Neuronal stem cell (in vitro differentiated cells): ENCODE data around the gene TMEM126B.

Source experiments
- DNase-seq: peaks from one replicate; pipeline ENCODE4 v3.0.0-alpha.2; 2013; ENCODE audit warnings: low spot score
- H2AFZ ChIP-seq: one replicate; pipeline ENCODE4 v1.6.1; 2013; ENCODE audit warnings: mild to moderate bottlenecking, low read length, inconsistent platforms
- H2AK5ac ChIP-seq: 2 replicates; pipeline ENCODE4 v1.6.1; 2013; ENCODE audit warnings: low read depth, mild to moderate bottlenecking, inconsistent platforms, low read length, moderate library complexity, mixed read lengths
- H2BK120ac ChIP-seq: 2 replicates; pipeline ENCODE4 v1.6.1; 2013; ENCODE audit warnings: low read depth, mild to moderate bottlenecking, inconsistent platforms, low read length, moderate library complexity, mixed read lengths
- H2BK12ac ChIP-seq: one replicate; pipeline ENCODE4 v1.6.1; 2013; ENCODE audit warnings: low read length, inconsistent platforms
- H2BK15ac ChIP-seq: 2 replicates; pipeline ENCODE4 v1.6.1; 2013; ENCODE audit warnings: mild to moderate bottlenecking, low read length, inconsistent platforms, mixed read lengths
- H2BK5ac ChIP-seq: one replicate; pipeline ENCODE4 v1.6.1; 2013; ENCODE audit warnings: inconsistent platforms, mild to moderate bottlenecking, low read length, moderate library complexity
- H3K14ac ChIP-seq: one replicate; pipeline ENCODE4 v1.6.1; 2013; ENCODE audit warnings: low read length, inconsistent platforms
- H3K18ac ChIP-seq: 2 replicates; pipeline ENCODE4 v1.6.1; 2013; ENCODE audit warnings: low read length, inconsistent platforms
- H3K23ac ChIP-seq: 2 replicates; pipeline ENCODE4 v1.6.1; 2013; ENCODE audit warnings: low read depth, mild to moderate bottlenecking, mixed read lengths, low read length, inconsistent platforms; ENCODE audit not compliant: poor library complexity
- H3K27ac ChIP-seq: replicated peaks from 3 replicates; pipeline ENCODE4 v1.5.1; 2013; ENCODE audit warnings: low read length, inconsistent platforms
- H3K27me3 ChIP-seq, 3 experiments: 2 replicates each; pipeline ENCODE4 v1.6.1; 2013; ENCODE audit warnings: low read length in 3 of 3, mild to moderate bottlenecking in 2 of 3, inconsistent platforms in 1 of 3, low read depth in 1 of 3, mixed read lengths in 1 of 3, moderate library complexity in 1 of 3; ENCODE audit not compliant: control insufficient read depth in 3 of 3, insufficient read depth in 3 of 3
- H3K36me3 ChIP-seq, 2 donors: replicated peaks in 1 of 2; 2 replicates each; pipeline ENCODE4 v1.6.1; 2013; ENCODE audit warnings: low read length in 2 of 2; ENCODE audit not compliant: control insufficient read depth in 2 of 2, insufficient read depth in 2 of 2
- H3K4ac ChIP-seq: 2 replicates; pipeline ENCODE4 v1.6.1; 2013; ENCODE audit warnings: inconsistent platforms, mild to moderate bottlenecking, low read length, moderate library complexity
- H3K4me1 ChIP-seq, 2 donors: 1 replicate in 1 of 2; 2 replicates in 1 of 2; pipeline ENCODE4 v1.6.1; 2013; ENCODE audit warnings: low read length in 2 of 2, low read depth in 1 of 2; ENCODE audit not compliant: control insufficient read depth in 2 of 2, insufficient read depth in 1 of 2
- H3K4me2 ChIP-seq: one replicate; pipeline ENCODE4 v1.6.1; 2013; ENCODE audit warnings: mild to moderate bottlenecking, low read length, inconsistent platforms; ENCODE audit not compliant: insufficient read depth, poor library complexity, severe bottlenecking
- H3K4me3 ChIP-seq, 2 donors: 2 replicates each; pipeline ENCODE4 v1.5.1; 2013; ENCODE audit warnings: low read length in 2 of 2, mild to moderate bottlenecking in 2 of 2, inconsistent platforms in 1 of 2, moderate library complexity in 1 of 2
- H3K79me1 ChIP-seq: one replicate; pipeline ENCODE4 v1.6.1; 2013; ENCODE audit warnings: low read depth, mild to moderate bottlenecking, inconsistent platforms, low read length, moderate library complexity
- H3K9ac ChIP-seq: one replicate; pipeline ENCODE4 v1.6.1; 2013; ENCODE audit warnings: mild to moderate bottlenecking, low read depth, low read length, inconsistent platforms; ENCODE audit not compliant: poor library complexity
- H3K9me3 ChIP-seq, 2 donors: replicated peaks in 1 of 2; 2 replicates each; pipeline versions ENCODE3 to v1.6.1; 2013; ENCODE audit warnings: low read length in 2 of 2, mild to moderate bottlenecking in 2 of 2, inconsistent platforms in 1 of 2, low read depth in 1 of 2, mixed read lengths in 1 of 2, moderate library complexity in 1 of 2; ENCODE audit not compliant: control insufficient read depth in 2 of 2, insufficient read depth in 1 of 2
- H4K8ac ChIP-seq: one replicate; pipeline ENCODE4 v1.6.1; 2013; ENCODE audit warnings: low read depth, mild to moderate bottlenecking, inconsistent platforms, low read length, moderate library complexity
- H4K91ac ChIP-seq: one replicate; pipeline ENCODE4 v1.6.1; 2013; ENCODE audit warnings: low read length, low read depth, mild to moderate bottlenecking, inconsistent platforms; ENCODE audit not compliant: poor library complexity
- WGBS, 2 donors: extraction: QIAGEN DNeasy Blood & Tissue Kit; methylation state at CpG; one replicate each; pipeline ENCODE4 v1.1.7; 2013; ENCODE audit warnings: missing lambda C conversion rate in 2 of 2, mixed read lengths in 1 of 2; ENCODE audit not compliant: insufficient read length in 2 of 2, insufficient replicate concordance in 1 of 2; ENCODE audit errors: extremely low coverage in 2 of 2; 5-methylcytosine and 5-hydroxymethylcytosine counted together

The TMEM126B gene

DNA sequence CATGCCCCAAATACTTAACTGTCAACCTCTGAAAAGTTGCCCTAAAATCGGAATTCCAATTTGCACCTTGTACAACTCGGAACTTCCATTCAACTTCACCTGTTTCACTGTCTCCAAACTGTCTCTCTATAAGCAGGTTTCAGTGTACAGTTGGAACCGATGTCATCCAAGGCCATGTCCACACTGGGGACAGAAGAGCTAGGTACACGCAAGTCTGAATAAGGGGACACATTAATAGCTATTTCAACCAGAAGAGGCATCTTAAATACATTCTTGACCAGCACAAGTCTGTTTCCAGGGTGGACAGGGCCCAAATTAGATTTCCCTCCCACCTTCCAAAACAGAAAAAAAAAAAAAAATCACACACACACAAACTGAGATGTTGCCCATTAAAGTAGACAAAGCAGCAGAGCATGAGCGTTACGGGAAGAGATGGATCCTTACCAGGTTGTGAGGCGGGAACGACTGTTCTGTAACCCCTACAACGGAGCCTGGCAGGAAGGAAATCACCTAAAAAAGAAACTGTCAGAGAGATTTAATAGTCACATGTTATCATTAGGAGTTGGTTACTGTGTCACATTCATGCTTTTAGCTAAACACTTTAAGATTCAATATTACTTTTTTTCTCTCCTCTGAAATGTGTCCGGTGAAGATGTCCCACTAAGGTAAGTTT is 34.8 kb downstream of the TMEM126B start:
- H3K9me3 ChIP-seq = no peaks in the 10 kb centered on the region
- no peaks in the 10 kb centered on the region for H3K79me1 ChIP-seq
- H3K23ac ChIP-seq = no peak overlapping the region
- peak overlapping the region; percentile 53 for H3K4me2 ChIP-seq
- WGBS, 2 donors = no CpG with 5 or more reads among the region's 10 CpGs
- H3K4ac ChIP-seq = no peak overlapping the region
- H3K18ac ChIP-seq = no peak overlapping the region
- H2BK15ac ChIP-seq = no peak overlapping the region
- H3K4me3 ChIP-seq = peak overlapping the region; percentile 84 to 97
- no peak overlapping the region for H2AFZ ChIP-seq
- H3K9ac ChIP-seq = no peak overlapping the region
- H4K91ac ChIP-seq = no peak overlapping the region
- H3K4me1 ChIP-seq = peaks cover 0 to 10% of the 10 kb centered on the region in 2 donors
- H2BK120ac ChIP-seq = no peak overlapping the region
- no peak overlapping the region for H2BK12ac ChIP-seq
- H3K36me3 ChIP-seq = peaks cover 3 to 55% of the 10 kb centered on the region in 2 donors
- no peak overlapping the region for H4K8ac ChIP-seq
- no peak overlapping the region for H3K14ac ChIP-seq
- no peaks in the 10 kb centered on the region for H3K27me3 ChIP-seq
- H2AK5ac ChIP-seq = no peak overlapping the region
- H3K27ac ChIP-seq = no peak overlapping the region
- H2BK5ac ChIP-seq = no peak overlapping the region
- DNase-seq = no peak

- Histone ChIP-seq H3K79me1 (no peaks in the 10 kb centered on the region), H3K23ac (peak overlapping the region; percentile 97), H3K9ac (peak overlapping the region; percentile 98), H3K4me3 (peak overlapping the region; percentile 84 to 97), H3K9me3 (no peaks in the 10 kb centered on the region), H3K4ac (no peak overlapping the region), H3K4me1 (peaks cover 0 to 10% of the 10 kb centered on the region in 2 donors), H3K18ac (peak overlapping the region; percentile 98), H2AFZ (peak overlapping the region; percentile 87), H2BK15ac (peak overlapping the region; percentile 64), H3K27ac (peak overlapping the region; percentile 92), H3K14ac (peak overlapping the region; percentile 96), H2BK120ac (no peak overlapping the region), H2BK12ac (peak overlapping the region; percentile 22), H4K8ac (no peak overlapping the region), H3K27me3 (no peaks in the 10 kb centered on the region), H4K91ac (no peak overlapping the region), H2BK5ac (peak overlapping the region; percentile 96), H2AK5ac (peak overlapping the region; percentile 91), H3K36me3 (peaks cover 3 to 48% of the 10 kb centered on the region in 2 donors), H3K4me2 (peak overlapping the region; percentile 53)
- no CpG with 5 or more reads among the region's 73 CpGs for WGBS, 2 donors
- peak; percentile 69 for DNase-seq
Observed at GRCh38 chr11:85663753-85664614, 35.6 kb downstream of the TMEM126B start.

DNA sequence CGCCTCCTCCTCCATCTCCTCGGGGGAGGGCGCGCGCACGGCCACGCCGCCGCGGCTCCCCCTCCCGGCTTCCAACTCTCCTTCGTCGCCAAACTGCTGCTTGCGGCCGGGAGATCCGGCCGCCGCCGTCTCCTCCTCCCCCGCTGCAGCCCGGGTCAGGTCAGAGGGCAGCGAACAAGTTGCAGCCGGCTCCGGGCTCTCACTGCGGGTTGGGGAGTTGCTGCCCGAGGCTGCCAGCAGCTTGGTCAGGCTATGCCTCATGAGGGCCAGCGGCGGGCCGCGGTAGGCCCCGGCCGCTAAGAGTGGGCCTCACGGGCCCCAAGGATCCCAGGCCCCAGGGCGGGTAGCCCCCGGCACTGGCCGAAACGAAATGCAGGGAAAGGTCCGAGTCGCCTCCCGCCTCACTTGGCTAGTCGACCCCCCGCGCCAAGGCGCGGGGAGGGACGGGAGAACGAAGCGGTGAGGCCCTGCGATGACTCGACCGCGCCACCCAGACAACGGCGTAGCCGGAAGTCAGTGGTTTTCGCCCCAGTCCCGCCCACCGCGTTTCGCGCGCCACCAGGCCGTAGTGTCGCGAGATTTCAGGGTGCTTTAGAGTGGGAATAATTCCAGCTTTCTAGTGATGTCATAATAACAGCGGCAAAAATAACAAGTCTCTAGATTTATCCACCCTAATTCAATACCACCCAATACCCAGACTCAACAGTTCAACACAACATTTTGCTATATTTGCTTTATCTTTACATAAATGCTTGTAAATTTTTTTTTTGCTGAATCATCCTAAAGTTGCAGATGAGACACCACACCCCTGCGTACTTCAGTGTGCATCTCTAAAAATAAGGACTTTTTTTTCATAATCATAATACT is 36.5 kb downstream of the TMEM126B start, which contains the start of gene CREBZF:
Gene CREBZF (minus strand): TSS at position 515 of the 867 bp plus-strand sequence. CDS start 254 bp downstream, at position 261.
- Histone ChIP-seq H3K79me1 (no peaks in the 10 kb centered on the region), H3K23ac (peak within 1 kb of the TSS; percentile 97), H3K9me3 (no peaks in the 10 kb centered on the region), H2AK5ac (peak within 1 kb of the TSS; percentile 91), H3K9ac (peak within 1 kb of the TSS; percentile 98), H2BK5ac (peak within 1 kb of the TSS; percentile 96), H4K91ac (no peak within 1 kb of the TSS), H3K4me2 (peak within 1 kb of the TSS; percentile 53), H3K4ac (no peak within 1 kb of the TSS), H3K18ac (peak within 1 kb of the TSS; percentile 98), H2AFZ (peak within 1 kb of the TSS; percentile 87), H3K27ac (peak within 1 kb of the TSS; percentile 92), H2BK120ac (no peak within 1 kb of the TSS), H3K4me1 (peaks cover 0 to 8% of the 10 kb centered on the region in 2 donors), H2BK15ac (peak within 1 kb of the TSS; percentile 64), H3K36me3 (peaks cover 2 to 39% of the 10 kb centered on the region in 2 donors), H3K4me3 (peak within 1 kb of the TSS; percentile 84 to 97), H3K27me3 (no peaks in the 10 kb centered on the region), H4K8ac (no peak within 1 kb of the TSS), H3K14ac (peak within 1 kb of the TSS; percentile 96), H2BK12ac (peak within 1 kb of the TSS; percentile 22)
- whole genome bisulfite sequencing, 2 donors = no CpG with 5 or more reads among the region's 67 CpGs
- peak; percentile 88 for DNase-seq
